Erythroblast (primary cell): ENCODE measurements around the gene TTL.

Experiments
- GATA1 ChIP-seq: IDR thresholded peaks from 2 replicates; pipeline ENCODE4 v1.6.1; 2011; ENCODE audit warnings: low read depth, mild to moderate bottlenecking, control low read depth, low read length, moderate library complexity
- POLR2A ChIP-seq: IDR thresholded peaks from 2 replicates; pipeline ENCODE4 v1.6.1; 2011; ENCODE audit warnings: mild to moderate bottlenecking, low read length

- TF ChIP-seq POLR2A (no peak), GATA1 (no peak)
Observed at GRCh38 chr2:112463256-112463655, 18.7 kb upstream of the TTL start.
